ENCODE measurements around the gene HDHD3. TPM values are rescaled to one million over a fixed set of nuclear protein-coding genes. Genes with fewer than 3 reads are reported as not detected.
"Not testable (repeated sequence)": the region's sequence is repeated elsewhere in the genome, so short reads cannot be mapped to it uniquely, and the experiment has no call there.

Gene HDHD3
- polyA plus RNA-seq, 1 experiment, result 7.2 TPM

DNA sequence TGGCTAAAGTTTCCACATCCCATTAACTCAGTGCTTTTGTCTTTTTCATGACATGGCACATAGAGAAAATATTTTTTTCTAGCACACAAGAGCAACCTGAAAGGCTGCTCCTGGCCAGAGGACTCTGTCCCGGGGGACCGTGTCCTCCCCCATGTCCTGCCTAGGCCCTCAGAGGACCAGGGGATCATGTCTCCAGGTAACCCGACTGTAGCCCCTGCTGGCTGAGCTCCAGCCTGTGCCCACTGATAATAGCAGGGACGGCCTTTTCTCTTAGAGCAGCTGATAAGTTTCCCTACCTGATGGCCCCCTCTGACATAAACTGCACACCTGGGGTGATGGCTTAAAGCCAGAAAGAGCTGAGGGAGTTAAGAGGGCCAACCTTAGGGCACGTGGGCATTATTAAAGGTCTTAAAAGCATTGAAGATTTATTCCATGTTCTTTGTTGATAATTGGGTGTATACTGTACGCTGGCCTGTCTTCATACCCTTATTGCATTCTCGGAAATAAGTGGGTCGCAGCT lies 5.9 kb downstream of the HDHD3 start:
- no peak for TF ChIP-seq CTCF (IDR thresholded peaks at IDR 0.05; ENCODE audit: low read depth, low read length)
- Histone ChIP-seq H3K4me3 (ENCODE audit: low read depth, low read length) (no peak overlapping the region), H3K27me3 (ENCODE audit: control insufficient read depth, insufficient read depth, low read length) (peaks cover 5% of the 10 kb centered on the region), H3K9me3 (ENCODE audit: control insufficient read depth, insufficient read depth, low read length) (no peaks in the 10 kb centered on the region; the same call in 1 of the 2 replicates), H3K27ac (ENCODE audit: low read depth, low read length) (no peak overlapping the region)
- CTCF ChIA-PET, result no interaction called here
- POLR2A ChIA-PET, result no interaction called here
- DNase-seq (ENCODE audit: low read depth, low spot score), result no peak

DNA sequence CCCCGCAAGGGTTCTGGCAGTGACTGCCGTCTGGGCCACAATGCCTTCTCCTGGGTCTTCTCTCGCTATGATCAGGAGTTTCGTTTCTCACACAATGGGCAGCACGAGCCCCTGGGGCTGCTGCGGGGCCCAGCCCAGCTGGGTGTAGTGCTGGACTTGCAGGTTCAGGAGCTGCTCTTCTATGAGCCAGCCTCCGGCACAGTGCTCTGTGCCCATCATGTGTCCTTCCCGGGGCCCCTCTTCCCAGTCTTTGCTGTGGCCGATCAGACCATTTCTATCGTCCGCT lies 7.0 kb downstream of the HDHD3 start:
- ChIA-PET CTCF (no interaction called here), POLR2A (interaction anchor here (0.6 kb wide), 1 partner anchor 11 kb away, joined by 3 read pairs; no protein-coding TSS in a partner anchor)
- TF ChIP-seq CTCF (IDR thresholded peaks at IDR 0.05; ENCODE audit: low read depth, low read length), result no peak
- Histone ChIP-seq H3K9me3 (ENCODE audit: control insufficient read depth, insufficient read depth, low read length) (no peaks in the 10 kb centered on the region; the same call in 1 of the 2 replicates), H3K27me3 (ENCODE audit: control insufficient read depth, insufficient read depth, low read length) (peaks cover 5% of the 10 kb centered on the region), H3K27ac (ENCODE audit: low read depth, low read length) (no peak overlapping the region), H3K4me3 (ENCODE audit: low read depth, low read length) (no peak overlapping the region)
- DNase-seq (ENCODE audit: low read depth, low spot score), result no peak

DNA sequence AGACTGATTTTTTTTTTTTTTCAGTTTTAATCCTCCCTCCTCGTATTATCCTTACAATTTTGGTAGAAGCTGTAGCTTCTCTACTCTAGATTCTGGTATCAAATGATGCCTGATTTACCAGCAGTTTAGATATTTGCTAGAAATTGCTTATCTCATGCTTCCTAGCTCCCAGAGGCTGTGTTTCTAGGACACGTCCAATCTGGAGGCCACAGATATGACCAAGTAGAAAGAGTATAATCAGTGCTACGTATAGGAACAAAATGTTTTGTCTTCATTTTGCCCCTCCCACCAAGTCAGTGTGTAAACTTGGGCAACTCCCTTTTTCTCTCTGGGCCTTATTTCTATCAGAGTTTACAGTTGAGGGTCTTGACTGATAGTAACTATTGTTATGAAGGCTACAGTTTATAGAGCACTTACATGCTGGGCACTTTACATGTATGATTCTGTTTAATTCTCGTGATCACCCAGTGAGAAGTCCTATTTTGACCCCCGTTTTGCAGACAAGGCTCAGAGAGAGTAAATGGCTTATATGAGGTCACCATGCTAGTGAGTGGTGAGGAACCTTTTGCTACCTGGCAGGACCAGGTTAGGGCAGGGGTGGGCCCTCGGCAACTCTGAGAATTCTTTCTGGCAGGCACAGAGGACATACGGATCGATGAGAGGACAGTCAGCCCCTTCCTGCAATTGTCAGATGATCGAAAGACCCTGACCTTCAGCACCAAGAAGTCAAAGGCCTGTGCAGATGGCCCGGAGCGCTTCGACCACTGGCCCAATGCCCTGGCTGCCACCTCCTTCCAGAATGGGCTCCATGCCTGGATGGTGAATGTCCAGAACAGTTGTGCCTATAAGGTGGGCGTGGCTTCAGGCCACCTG lies 7.6 kb downstream of the HDHD3 start:
- H3K4me3 ChIP-seq (ENCODE audit: low read depth, low read length), result no peak overlapping the region
- peaks cover 5% of the 10 kb centered on the region for H3K27me3 ChIP-seq (ENCODE audit: control insufficient read depth, insufficient read depth, low read length)
- POLR2A ChIA-PET, result no interaction called here
- no peak overlapping the region for H3K27ac ChIP-seq (ENCODE audit: low read depth, low read length)
- CTCF ChIA-PET, result interaction anchor here (0.7 kb wide), 1 partner anchor 101 kb away, joined by 3 read pairs; no protein-coding TSS in a partner anchor
- H3K9me3 ChIP-seq (ENCODE audit: control insufficient read depth, insufficient read depth, low read length), result no peaks in the 10 kb centered on the region; the same call in 1 of the 2 replicates
- no peak for DNase-seq (ENCODE audit: low read depth, low spot score)
- no peak for TF ChIP-seq CTCF (IDR thresholded peaks at IDR 0.05; ENCODE audit: low read depth, low read length)

- Histone ChIP-seq H3K9me3 (ENCODE audit: control insufficient read depth, insufficient read depth, low read length) (no peaks in the 10 kb centered on the region), H3K27ac (ENCODE audit: low read depth, low read length) (no peak overlapping the region), H3K4me3 (ENCODE audit: low read depth, low read length) (no peak overlapping the region), H3K27me3 (ENCODE audit: control insufficient read depth, insufficient read depth, low read length) (peaks cover 5% of the 10 kb centered on the region)
- ChIA-PET CTCF (interaction anchor here (0.7 kb wide), 1 partner anchor 102 kb away, joined by 3 read pairs; no protein-coding TSS in a partner anchor), POLR2A (no interaction called here)
- no peak for DNase-seq (ENCODE audit: low read depth, low spot score)
- no peak for TF ChIP-seq CTCF (IDR thresholded peaks at IDR 0.05; ENCODE audit: low read depth, low read length)
These were observed 8.3 kb downstream of the HDHD3 start for GRCh38 chr9:113368348-113368981.

- CTCF ChIA-PET; DNase-seq (ENCODE audit: low read depth, low spot score); H3K4me3 ChIP-seq (ENCODE audit: low read depth, low read length); H3K9me3 ChIP-seq (ENCODE audit: control insufficient read depth, insufficient read depth, low read length); H3K27ac ChIP-seq (ENCODE audit: low read depth, low read length); POLR2A ChIA-PET; H3K27me3 ChIP-seq (ENCODE audit: control insufficient read depth, insufficient read depth, low read length): not testable (repeated sequence)
These were observed 11.1 kb downstream of the HDHD3 start for GRCh38 chr9:113365652-113366051.

Measured in AG04450 (cell line).